ENCODE measurements around the gene COA1. TPM values are rescaled to one million over a fixed set of nuclear protein-coding genes. Genes with fewer than 3 reads are reported as not detected.
A peak's percentile ranks its signal among the peaks of the same experiment; 100 is the strongest.

The COA1 gene
- total and polyA plus RNA-seq, 5 donors: 53.3 to 78.6 (median 63.2) TPM

DNA sequence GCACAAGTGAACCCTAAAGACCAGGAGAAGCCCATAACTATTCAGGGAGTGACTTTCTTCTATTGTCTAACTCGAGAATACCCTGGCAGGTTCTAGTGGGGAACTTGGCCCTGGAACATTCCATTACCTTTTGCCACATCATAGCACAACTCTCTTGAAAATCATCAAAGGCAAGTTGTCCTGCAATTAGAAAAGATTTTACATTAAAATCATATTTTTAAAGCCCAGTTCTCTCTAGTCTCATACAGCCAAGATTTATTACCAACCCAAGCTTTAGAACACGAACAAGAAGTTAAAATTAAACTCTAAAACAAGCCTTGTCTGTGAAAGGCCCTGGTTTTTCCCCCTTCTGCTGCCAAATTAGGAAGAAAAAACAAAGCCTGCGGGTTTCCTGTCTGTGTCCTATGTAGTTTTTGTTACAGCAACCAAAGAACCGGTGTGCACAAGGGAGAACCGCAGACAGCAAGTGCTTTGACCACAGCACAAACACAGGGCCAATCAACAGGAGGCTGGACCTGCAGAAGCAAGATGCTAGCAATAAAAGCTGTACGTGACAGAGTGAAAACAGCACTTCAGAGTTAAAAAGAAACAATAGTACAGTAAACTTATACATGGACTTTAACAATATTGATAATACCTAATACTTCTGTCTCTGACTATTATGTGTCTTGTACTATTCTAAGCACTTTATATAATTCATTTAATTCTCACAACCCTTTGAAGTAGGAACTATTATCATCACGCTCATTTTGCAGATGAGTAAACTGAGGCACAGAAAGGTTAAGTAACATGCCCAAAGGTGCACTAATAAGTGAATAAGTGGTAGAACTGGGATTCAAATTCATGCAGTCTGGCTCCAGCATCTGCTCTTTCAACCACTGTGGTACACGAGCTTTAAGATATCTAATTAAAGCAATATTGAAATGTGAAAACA lies 80.6 kb downstream of the COA1 start:
- intact Hi-C loops (cut with DNase I): no loop called here
- peak in 1 of 2 donors; percentile 26 for ATAC-seq
- Histone ChIP-seq H3K27ac (ENCODE audit: low read length) (peak overlapping the region; percentile 73), H3K4me1 (ENCODE audit: control insufficient read depth, insufficient read depth, low read length) (peaks cover 30% of the 10 kb centered on the region), H3K27me3 (ENCODE audit: control insufficient read depth, insufficient read depth) (no peaks in the 10 kb centered on the region), H3K4me3 (ENCODE audit: low read length) (no peak overlapping the region), H3K9me3 (ENCODE audit: control insufficient read depth, low read length) (no peaks in the 10 kb centered on the region)
- peak in 1 of 3 donors; percentile 52 for DNase-seq
- 32% methylated on average over 8 of the region's 8 CpGs for WGBS

DNA sequence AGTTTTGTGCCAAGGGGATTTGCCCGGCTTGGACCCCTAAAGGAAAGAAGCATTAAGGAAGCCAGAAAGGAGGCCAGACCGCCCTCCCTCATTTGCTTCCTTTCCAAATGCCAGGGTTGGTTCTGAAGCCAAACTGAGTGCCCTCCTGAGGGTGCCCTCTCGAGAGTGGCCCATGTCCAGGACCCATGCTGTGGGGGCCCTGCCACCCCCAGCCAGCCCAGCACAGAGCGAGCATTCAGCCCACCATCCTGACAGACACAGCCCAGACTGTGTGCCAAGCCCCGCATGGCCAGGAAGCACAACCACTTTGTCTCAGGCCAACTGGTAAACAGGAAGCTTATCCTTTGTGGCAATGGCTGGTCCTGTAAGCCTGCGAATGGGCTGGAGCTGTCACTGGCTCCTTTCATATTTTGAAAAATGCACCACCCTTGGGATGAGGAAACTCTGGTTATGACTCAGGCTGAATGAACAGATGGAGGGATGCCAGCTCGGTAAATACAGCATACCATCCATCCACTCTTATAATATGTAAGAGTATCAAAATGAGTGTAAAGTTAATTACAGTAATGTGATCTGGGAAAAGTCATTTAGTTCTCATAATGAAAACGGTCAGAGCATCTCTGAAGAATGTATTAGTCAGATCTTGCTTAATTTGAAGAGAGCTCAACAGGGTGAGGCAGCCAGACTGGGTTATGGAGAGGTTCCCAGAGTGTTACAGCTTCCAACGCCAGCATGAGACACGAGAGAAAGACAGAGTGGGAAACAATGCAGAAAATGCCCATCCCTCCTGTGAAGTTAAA lies 81.5 kb downstream of the COA1 start:
- peaks cover 30% of the 10 kb centered on the region for H3K4me1 ChIP-seq (ENCODE audit: control insufficient read depth, insufficient read depth, low read length)
- ATAC-seq: peak; percentile 80 to 84
- no peak overlapping the region for H3K4me3 ChIP-seq (ENCODE audit: low read length)
- H3K27ac ChIP-seq (ENCODE audit: low read length): peak overlapping the region; percentile 88
- intact Hi-C loops (cut with DNase I): no loop called here
- 16% methylated on average over 10 of the region's 10 CpGs for WGBS
- no peaks in the 10 kb centered on the region for H3K9me3 ChIP-seq (ENCODE audit: control insufficient read depth, low read length)
- no peaks in the 10 kb centered on the region for H3K27me3 ChIP-seq (ENCODE audit: control insufficient read depth, insufficient read depth)
- DNase-seq: peak; percentile 69 to 85 (median 83)

DNA sequence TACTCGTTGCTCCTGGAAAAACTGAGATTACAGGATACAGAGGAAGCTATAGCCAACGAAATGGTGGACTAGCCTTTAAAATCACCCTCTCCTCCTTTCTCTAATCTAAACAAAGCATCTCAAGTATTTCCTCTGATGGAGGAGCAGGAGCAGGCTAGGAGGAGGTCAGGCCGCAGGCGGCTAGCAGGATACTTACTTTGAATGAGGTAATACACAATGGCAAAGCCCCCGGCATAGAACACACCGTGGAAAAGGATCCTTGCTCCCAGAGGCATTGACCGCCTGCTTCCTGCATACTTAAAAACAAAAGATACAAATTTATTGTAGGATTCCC lies 82.0 kb downstream of the COA1 start:
- Histone ChIP-seq H3K27ac (ENCODE audit: low read length) (peak overlapping the region; percentile 88), H3K4me3 (ENCODE audit: low read length) (no peak overlapping the region), H3K27me3 (ENCODE audit: control insufficient read depth, insufficient read depth) (no peaks in the 10 kb centered on the region), H3K4me1 (ENCODE audit: control insufficient read depth, insufficient read depth, low read length) (peaks cover 30% of the 10 kb centered on the region), H3K9me3 (ENCODE audit: control insufficient read depth, low read length) (no peaks in the 10 kb centered on the region)
- intact Hi-C loops (cut with DNase I): no loop called here
- WGBS: 24% methylated on average over 7 of the region's 7 CpGs
- ATAC-seq (peak; percentile 20 to 44), DNase-seq (peak in 2 of 3 donors; percentile 44 to 65)

DNA sequence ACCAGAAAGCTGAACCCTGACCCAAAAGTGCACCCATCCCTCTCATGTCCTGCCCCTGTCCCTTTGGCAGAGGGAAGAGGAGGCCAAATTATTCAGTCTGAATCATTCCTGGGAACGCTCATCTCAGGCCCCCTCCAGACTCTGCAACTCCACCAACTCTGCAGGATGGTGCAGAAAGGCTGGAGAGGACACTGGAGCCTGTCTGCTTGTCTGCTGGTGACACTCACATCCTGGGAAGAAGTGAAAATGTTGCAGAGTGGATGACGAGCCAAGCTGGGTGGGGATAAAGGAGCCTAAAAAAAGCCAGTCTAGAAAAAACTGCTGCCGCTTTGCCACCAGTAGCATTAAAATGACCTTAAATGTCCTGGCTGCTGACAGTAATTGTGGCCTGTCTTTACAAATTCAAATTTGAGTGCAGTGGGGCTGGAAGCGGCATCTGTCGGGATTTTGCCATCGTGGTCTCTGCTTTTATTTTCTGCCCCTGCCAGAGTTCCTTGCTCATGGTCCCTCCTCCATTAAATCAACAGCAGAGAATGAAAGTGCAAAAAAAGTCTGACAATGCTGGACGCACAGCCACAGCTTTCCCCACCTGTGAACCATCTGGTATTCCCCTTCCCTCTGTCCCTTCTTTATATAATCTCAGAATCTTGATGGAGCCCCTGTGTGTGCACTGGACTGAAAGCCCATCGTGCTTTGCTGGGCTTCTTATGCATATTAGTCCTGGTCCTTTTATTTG lies 82.6 kb downstream of the COA1 start:
- peak; percentile 39 to 42 for ATAC-seq
- Histone ChIP-seq H3K9me3 (ENCODE audit: control insufficient read depth, low read length) (no peaks in the 10 kb centered on the region), H3K4me1 (ENCODE audit: control insufficient read depth, insufficient read depth, low read length) (peaks cover 30% of the 10 kb centered on the region), H3K4me3 (ENCODE audit: low read length) (no peak overlapping the region), H3K27me3 (ENCODE audit: control insufficient read depth, insufficient read depth) (no peaks in the 10 kb centered on the region), H3K27ac (ENCODE audit: low read length) (peak overlapping the region; percentile 88)
- intact Hi-C loops (cut with DNase I): no loop called here
- 20% methylated on average over 8 of the region's 8 CpGs for WGBS
- DNase-seq: peak in 2 of 3 donors; percentile 30 to 55

DNA sequence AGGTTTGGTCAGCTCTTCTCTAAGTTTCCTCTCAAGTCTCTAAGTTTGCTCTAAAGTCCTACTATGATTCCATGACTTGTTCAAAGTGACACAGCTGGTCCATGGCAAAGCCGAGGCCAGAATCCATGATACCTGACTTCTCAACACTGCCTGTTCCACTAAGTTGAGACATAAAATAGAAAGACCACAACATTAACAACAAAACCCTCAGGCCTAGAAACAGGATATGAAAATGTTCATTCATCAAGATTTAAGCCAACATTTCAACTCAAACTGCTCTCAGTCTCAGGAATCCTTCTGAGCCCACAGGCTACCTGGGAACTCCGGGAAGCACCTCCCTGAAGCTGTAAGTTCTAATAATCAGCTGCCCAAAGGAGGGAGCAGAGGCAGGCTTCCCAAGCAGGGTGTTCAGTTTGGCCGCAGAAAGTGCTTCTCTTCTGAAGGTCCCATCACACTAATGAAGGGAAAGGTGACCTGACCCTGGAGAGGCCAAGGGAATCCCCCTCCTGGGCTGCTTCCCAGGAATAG lies 83.6 kb downstream of the COA1 start:
- ATAC-seq: no peak
- H3K27ac ChIP-seq (ENCODE audit: low read length): peak overlapping the region; percentile 88
- H3K9me3 ChIP-seq (ENCODE audit: control insufficient read depth, low read length): no peaks in the 10 kb centered on the region
- no peaks in the 10 kb centered on the region for H3K27me3 ChIP-seq (ENCODE audit: control insufficient read depth, insufficient read depth)
- no peak overlapping the region for H3K4me3 ChIP-seq (ENCODE audit: low read length)
- no peak for DNase-seq
- intact Hi-C loops (cut with DNase I): no loop called here
- WGBS: 86% methylated on average over 3 of the region's 3 CpGs
- peaks cover 29% of the 10 kb centered on the region for H3K4me1 ChIP-seq (ENCODE audit: control insufficient read depth, insufficient read depth, low read length)

DNA sequence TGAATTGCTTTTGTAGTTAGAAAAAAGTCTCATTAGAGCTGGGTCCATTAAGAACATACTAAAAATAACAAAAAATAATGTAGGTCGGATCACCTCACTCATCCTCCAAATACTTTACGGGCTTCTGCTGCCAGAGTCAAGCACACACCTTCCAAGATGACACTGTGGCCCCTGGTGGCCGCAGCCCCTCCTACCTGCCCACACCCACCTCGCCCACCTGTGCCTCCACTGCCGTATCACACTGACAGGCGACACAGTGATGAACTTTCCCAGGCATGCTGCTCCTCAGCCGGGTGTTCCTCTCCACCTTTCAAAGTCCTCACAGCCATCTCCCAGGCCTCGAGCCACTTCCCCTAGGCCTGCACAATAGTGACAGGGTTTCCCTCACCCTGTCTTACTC lies 85.5 kb downstream of the COA1 start:
- no peak overlapping the region for H3K4me3 ChIP-seq (ENCODE audit: low read length)
- DNase-seq (no peak), ATAC-seq (no peak)
- H3K27me3 ChIP-seq (ENCODE audit: control insufficient read depth, insufficient read depth): no peaks in the 10 kb centered on the region
- intact Hi-C loops (cut with DNase I): no loop called here
- peaks cover 33% of the 10 kb centered on the region for H3K4me1 ChIP-seq (ENCODE audit: control insufficient read depth, insufficient read depth, low read length)
- 87% methylated on average over 8 of the region's 8 CpGs for WGBS
- H3K27ac ChIP-seq (ENCODE audit: low read length): no peak overlapping the region
- no peaks in the 10 kb centered on the region for H3K9me3 ChIP-seq (ENCODE audit: control insufficient read depth, low read length)

DNA sequence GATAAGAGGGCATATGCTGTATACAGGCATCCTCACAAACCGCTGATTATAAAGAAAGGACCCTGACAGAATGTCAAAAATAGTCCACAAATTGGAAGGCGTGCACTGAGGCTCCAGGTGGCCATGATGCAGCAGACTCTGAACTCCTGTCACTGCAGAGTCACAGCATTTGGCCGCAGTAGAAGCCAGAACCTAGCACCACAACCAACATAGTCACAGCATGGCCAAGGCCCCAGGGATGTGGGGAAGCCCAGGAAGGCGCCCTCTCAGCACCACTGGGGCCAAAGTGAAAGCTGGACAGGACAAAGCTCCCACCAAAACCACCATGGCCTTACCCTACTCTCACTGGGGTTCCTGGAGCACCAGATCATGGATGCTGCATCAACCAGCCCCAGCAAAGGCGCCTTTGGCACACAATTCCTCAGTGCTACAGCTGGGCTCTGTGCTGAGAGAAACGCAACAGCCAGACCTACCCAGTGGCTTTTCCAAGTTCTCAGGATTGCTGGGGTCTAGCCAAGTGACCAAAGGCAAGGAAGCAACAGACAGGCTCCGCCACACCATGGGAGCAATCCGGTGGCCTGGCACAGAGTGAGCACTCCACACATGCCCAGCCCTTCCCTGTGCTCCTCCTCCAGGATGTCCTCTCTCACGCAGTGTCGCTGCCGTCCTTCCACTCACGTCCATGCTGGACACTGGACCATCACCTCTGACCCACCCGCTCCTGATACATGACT lies 86.3 kb downstream of the COA1 start:
- intact Hi-C loops (cut with DNase I): no loop called here
- H3K4me1 ChIP-seq (ENCODE audit: control insufficient read depth, insufficient read depth, low read length): peaks cover 30% of the 10 kb centered on the region

DNA sequence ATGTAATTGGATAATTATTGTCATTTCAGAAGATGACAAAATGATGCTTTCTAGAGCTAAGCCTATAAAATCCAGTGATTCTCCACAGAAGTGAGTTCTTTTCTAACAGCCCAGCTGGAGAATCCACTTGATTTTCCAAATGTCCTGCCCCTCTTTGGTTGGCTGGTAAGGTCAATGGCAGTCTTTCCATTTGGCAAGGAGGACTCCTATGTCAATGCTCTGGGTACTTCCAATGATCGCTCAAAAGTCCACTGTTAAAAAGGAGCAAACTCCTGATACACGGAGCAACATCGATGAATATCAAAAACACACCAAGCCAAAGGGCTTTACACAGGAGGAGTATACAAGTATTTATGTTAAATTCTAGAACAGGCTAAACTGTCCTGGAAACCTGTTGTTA lies 88.6 kb downstream of the COA1 start:
- Histone ChIP-seq H3K4me3 (ENCODE audit: low read length) (no peak overlapping the region), H3K27ac (ENCODE audit: low read length) (peak overlapping the region; percentile 45), H3K27me3 (ENCODE audit: control insufficient read depth, insufficient read depth) (no peaks in the 10 kb centered on the region), H3K9me3 (ENCODE audit: control insufficient read depth, low read length) (no peaks in the 10 kb centered on the region), H3K4me1 (ENCODE audit: control insufficient read depth, insufficient read depth, low read length) (peaks cover 11% of the 10 kb centered on the region)
- ATAC-seq (no peak), DNase-seq (no peak)
- WGBS: 95% methylated on average over 3 of the region's 3 CpGs
- intact Hi-C loops (cut with DNase I): no loop called here

More for the DNA sequence above, 86.3 kb downstream of the COA1 start:
- Histone ChIP-seq H3K27me3 (ENCODE audit: control insufficient read depth, insufficient read depth) (no peaks in the 10 kb centered on the region), H3K9me3 (ENCODE audit: control insufficient read depth, low read length) (no peaks in the 10 kb centered on the region), H3K27ac (ENCODE audit: low read length) (no peak overlapping the region), H3K4me3 (ENCODE audit: low read length) (no peak overlapping the region)
- no peak for ATAC-seq
- no peak for DNase-seq
- WGBS: 91% methylated on average over 13 of the region's 13 CpGs

DNA sequence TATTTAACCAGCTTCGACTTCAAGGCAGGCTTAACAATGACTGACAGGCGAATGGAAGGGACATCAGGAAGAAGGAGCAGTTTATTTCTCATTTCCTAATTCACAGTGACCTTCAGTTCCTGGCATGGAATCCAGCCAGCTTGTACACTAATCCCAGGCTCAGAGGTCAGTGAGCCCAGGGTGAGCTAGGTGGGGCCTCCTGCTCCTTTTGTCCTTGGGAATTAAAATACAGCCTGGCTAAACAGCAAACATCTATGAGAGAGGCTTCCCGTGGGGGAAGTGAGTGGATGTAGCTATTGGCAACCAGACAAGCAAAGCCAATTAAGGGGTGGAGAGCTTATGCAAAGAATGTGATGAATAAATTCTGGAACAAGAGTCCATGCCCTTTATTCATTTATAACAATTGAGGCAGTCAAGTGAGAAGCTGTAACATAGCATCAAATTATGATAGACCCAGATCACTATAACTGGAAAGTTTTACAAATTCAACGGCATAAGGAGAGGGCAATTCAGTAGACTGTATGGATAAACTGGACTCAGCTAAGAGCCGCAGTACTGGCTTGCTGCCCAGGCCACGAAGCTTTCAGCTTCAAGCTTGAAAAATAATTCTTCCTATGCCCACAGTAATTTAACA lies 89.3 kb downstream of the COA1 start:
- no peaks in the 10 kb centered on the region for H3K27me3 ChIP-seq (ENCODE audit: control insufficient read depth, insufficient read depth)
- no peak overlapping the region for H3K4me3 ChIP-seq (ENCODE audit: low read length)
- WGBS: 26% methylated on average over 6 of the region's 6 CpGs
- intact Hi-C loops (cut with DNase I): no loop called here
- H3K27ac ChIP-seq (ENCODE audit: low read length): peak overlapping the region; percentile 83
- peak; percentile 53 to 85 (median 79) for DNase-seq
- peak; percentile 87 to 97 for ATAC-seq
- H3K9me3 ChIP-seq (ENCODE audit: control insufficient read depth, low read length): no peaks in the 10 kb centered on the region
- peaks cover 9% of the 10 kb centered on the region for H3K4me1 ChIP-seq (ENCODE audit: control insufficient read depth, insufficient read depth, low read length)
